ENCODE data around the gene KRT79.

DNA sequence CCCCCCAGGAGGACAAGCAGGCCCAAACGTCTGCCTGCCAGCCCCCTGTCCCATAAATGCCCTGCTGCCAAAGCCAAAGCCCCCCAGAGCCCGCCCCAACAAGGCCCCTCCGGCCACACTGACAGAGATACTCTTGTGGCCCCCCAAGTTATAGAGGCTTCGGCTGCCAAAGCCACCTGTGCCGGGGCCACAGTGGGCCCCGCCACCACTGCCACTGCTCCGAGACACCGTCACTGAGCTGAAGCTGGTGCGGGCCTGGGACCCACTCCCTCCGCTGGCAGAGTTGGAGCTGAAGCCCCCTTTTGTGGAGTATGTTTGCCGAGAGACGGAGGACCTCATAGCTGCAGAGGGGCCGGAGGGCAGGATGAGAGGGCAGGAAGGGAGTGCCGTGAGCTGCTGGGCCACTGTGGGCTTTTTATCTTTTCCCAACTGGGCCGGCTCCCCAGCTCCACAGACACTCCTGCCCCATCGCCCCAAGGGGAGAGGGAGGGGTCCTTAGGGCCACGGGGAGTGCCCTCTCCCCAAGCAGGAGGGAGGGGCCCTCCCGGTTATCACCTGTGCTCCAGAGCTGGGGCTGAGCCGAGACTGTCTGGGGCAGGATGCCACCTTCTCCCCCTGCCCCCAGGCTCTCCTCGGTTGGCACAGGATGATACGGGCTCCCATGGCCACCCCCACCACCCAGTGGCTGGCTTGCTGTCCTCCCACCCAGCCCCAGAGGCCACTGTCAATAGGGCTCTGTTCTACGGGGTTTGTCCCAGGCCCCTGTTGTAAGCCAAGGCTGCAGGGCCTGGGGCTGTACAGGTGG lies at the start of gene KRT79:
- TF ChIP-seq POLR2A (IDR thresholded peaks at IDR 0.05), result no peak
- TF ChIP-seq CTCF (IDR thresholded peaks at IDR 0.05), result no peak

Data from heart left ventricle (tissue), 13 donors.